ENCODE results near the gene SMAD7.

Gene SMAD7

GRCh38 chr18:48914581-48915251 lies 36.0 kb downstream of the SMAD7 start:
- DNase-seq (ENCODE audit: low spot score) = no peak

- DNase-seq (ENCODE audit: low spot score) = no peak
Observed at GRCh38 chr18:48913775-48914174, 37.0 kb downstream of the SMAD7 start.

GRCh38 chr18:48913201-48913600 lies 37.6 kb downstream of the SMAD7 start:
- no peak for DNase-seq (ENCODE audit: low spot score)

GRCh38 chr18:48910972-48911545 lies 39.7 kb downstream of the SMAD7 start:
- no peak for DNase-seq (ENCODE audit: low spot score)

GRCh38 chr18:48909721-48910120 lies 41.0 kb downstream of the SMAD7 start:
- DNase-seq (ENCODE audit: low spot score) = no peak

- DNase-seq (ENCODE audit: low spot score) = no peak
Observed at GRCh38 chr18:48908916-48909315, 41.8 kb downstream of the SMAD7 start.

GRCh38 chr18:48905513-48905912 lies 45.3 kb downstream of the SMAD7 start:
- DNase-seq (ENCODE audit: low spot score) = no peak

GRCh38 chr18:48904847-48905394 lies 45.8 kb downstream of the SMAD7 start:
- DNase-seq (ENCODE audit: low spot score) = no peak

GRCh38 chr18:48904091-48904490 lies 46.7 kb downstream of the SMAD7 start:
- DNase-seq (ENCODE audit: low spot score) = no peak

GRCh38 chr18:48902856-48903601 lies 47.7 kb downstream of the SMAD7 start:
- peak; percentile 65 for DNase-seq (ENCODE audit: low spot score)

- peak; percentile 96 for DNase-seq (ENCODE audit: low spot score)
Observed at GRCh38 chr18:48902023-48902855, 48.5 kb downstream of the SMAD7 start.

- DNase-seq (ENCODE audit: low spot score) = no peak
Observed at GRCh38 chr18:48901145-48902022, 49.4 kb downstream of the SMAD7 start.

GRCh38 chr18:48900469-48900868 lies 50.3 kb downstream of the SMAD7 start:
- DNase-seq (ENCODE audit: low spot score) = no peak

GRCh38 chr18:48899558-48900174 lies 51.1 kb downstream of the SMAD7 start:
- no peak for DNase-seq (ENCODE audit: low spot score)

GRCh38 chr18:48898521-48898920 lies 52.2 kb downstream of the SMAD7 start:
- DNase-seq (ENCODE audit: low spot score) = no peak

- no peak for DNase-seq (ENCODE audit: low spot score)
Observed at GRCh38 chr18:48897531-48897930, 53.2 kb downstream of the SMAD7 start.

GRCh38 chr18:48896875-48897511 lies 53.8 kb downstream of the SMAD7 start:
- DNase-seq (ENCODE audit: low spot score) = peak; percentile 50

- DNase-seq (ENCODE audit: low spot score) = no peak
Observed at GRCh38 chr18:48896326-48896874, 54.4 kb downstream of the SMAD7 start.

GRCh38 chr18:48894799-48895346 lies 55.9 kb downstream of the SMAD7 start:
- DNase-seq (ENCODE audit: low spot score) = no peak
